K562 (cell line): ENCODE results near the gene ARL5C. TPM values are rescaled to one million over a fixed set of nuclear protein-coding genes. Genes with fewer than 3 reads are reported as not detected.

Source experiments
- ATAC-seq: fragments of 200-7000 bp; cut with Tn5 transposase; 3 replicates; pipeline ENCODE4 v1.9.1; 2020; ENCODE audit warnings: moderate library complexity
- BruUV-seq: library from RNA; stranded (reverse); fragments of 400-500 nt; replicated peaks from 2 replicates; lab custom pipeline; 2021; lab: Mats Ljungman, UMichigan
- CTCF ChIA-PET: fragments of 300-600 bp; formaldehyde crosslinking; extraction: SDS; loops from one replicate; lab custom pipeline; 2021; ENCODE audit warnings: low intra/inter-chr PET ratio; lab: Yijun Ruan, JAX
- POLR2A ChIA-PET: fragments of 300-600, 350-650 bp; sonication (Branson Sonifier 250); formaldehyde crosslinking; extraction: SDS; loops from one replicate; lab custom pipeline; 2021; ENCODE audit warnings: antibody characterized with exemption, inconsistent platforms; lab: Yijun Ruan, JAX
- DNase-seq, 4 experiments: peaks; one replicate each; pipeline versions ENCODE4 v3.0.0 to v3.0.0-alpha.2; 2011 to 2018; ENCODE audit warnings: low spot score in 3 of 4, mixed read lengths in 3 of 4; ENCODE audit errors: extremely low read depth in 1 of 4
- FAIRE-seq: peaks from 2 replicates; lab custom pipeline; 2011; peaks lifted over from hg19 to GRCh38; lab: Jason Lieb, UNC
- H2AFZ ChIP-seq: 2 replicates; pipeline ENCODE4 v1.6.0; 2011; ENCODE audit warnings: low read depth, low read length, control low read depth, inconsistent platforms
- H3K27ac ChIP-seq: fragments of 200-600 bp; 3 replicates; pipeline ENCODE4 v1.8.0; 2011; ENCODE audit warnings: low read depth, mild to moderate bottlenecking, control low read depth, inconsistent platforms, low read length, moderate library complexity, mixed read lengths; ENCODE audit errors: extremely low read depth
- H3K27me3 ChIP-seq, 2 experiments: fragments of 300-600 bp in 1 of 2; 2 replicates in 1 of 2; 3 replicates in 1 of 2; pipeline versions ENCODE4 v1.6.0 to v1.8.0; 2011; ENCODE audit warnings: inconsistent platforms in 2 of 2, low read length in 2 of 2, mild to moderate bottlenecking in 1 of 2, mixed read lengths in 1 of 2, moderate library complexity in 1 of 2; ENCODE audit not compliant: control insufficient read depth in 2 of 2, insufficient read depth in 2 of 2
- H3K36me3 ChIP-seq: fragments of 300-600 bp; 3 replicates; pipeline ENCODE4 v1.8.0; 2011; ENCODE audit warnings: mild to moderate bottlenecking, low read length, inconsistent platforms; ENCODE audit not compliant: control insufficient read depth, insufficient read depth
- H3K4me1 ChIP-seq, 2 experiments: fragments of 200-600 bp in 1 of 2; replicated peaks in 1 of 2; 2 replicates in 1 of 2; 3 replicates in 1 of 2; pipeline versions ENCODE4 v1.5.1 to v1.8.0; 2011; ENCODE audit warnings: inconsistent platforms in 2 of 2, low read length in 2 of 2, mild to moderate bottlenecking in 1 of 2, mixed read lengths in 1 of 2, moderate library complexity in 1 of 2; ENCODE audit not compliant: control insufficient read depth in 2 of 2, insufficient read depth in 2 of 2
- H3K4me2 ChIP-seq: 2 replicates; pipeline ENCODE4 v1.6.1; 2011; ENCODE audit warnings: low read length, control low read depth, inconsistent platforms, mixed read lengths; ENCODE audit not compliant: insufficient read depth
- H3K4me3 ChIP-seq: fragments of 200-600 bp; sonication (generic), shearing (Covaris generic); 2 replicates; pipeline ENCODE4 v1.5.1; 2016; ENCODE audit warnings: control low read depth, inconsistent platforms
- H3K79me2 ChIP-seq: fragments of 200-600 bp; 3 replicates; pipeline ENCODE4 v1.8.0; 2011; ENCODE audit warnings: low read length, inconsistent platforms; ENCODE audit not compliant: control insufficient read depth, insufficient read depth
- H3K9ac ChIP-seq, 2 experiments: 2 replicates each; pipeline versions ENCODE4 v1.6.0 to v1.6.1; 2011; ENCODE audit warnings: low read depth in 2 of 2, low read length in 2 of 2, control low read depth in 1 of 2, inconsistent platforms in 1 of 2, mild to moderate bottlenecking in 1 of 2, mixed read lengths in 1 of 2; ENCODE audit not compliant: insufficient read depth in 1 of 2
- H3K9me1 ChIP-seq: one replicate; pipeline ENCODE4 v1.6.0; 2011; ENCODE audit warnings: inconsistent platforms, mild to moderate bottlenecking, low read length, moderate library complexity; ENCODE audit not compliant: control insufficient read depth, insufficient read depth
- H3K9me3 ChIP-seq: replicated peaks from 2 replicates; pipeline ENCODE4 v1.5.1; 2011; ENCODE audit warnings: low read depth, low read length, inconsistent platforms; ENCODE audit not compliant: control insufficient read depth, insufficient read depth
- H4K20me1 ChIP-seq: replicated peaks from 2 replicates; pipeline ENCODE4 v1.6.1; 2011; ENCODE audit warnings: low read length, inconsistent platforms, mixed read lengths; ENCODE audit not compliant: control insufficient read depth, insufficient read depth
- BACH1 ChIP-seq: fragments of 200-800 bp; sonication (Bioruptor generic); IDR thresholded peaks from 2 replicates; pipeline ENCODE4 v1.6.1; 2016; ENCODE audit warnings: missing genetic modification characterization, missing compliant biosample characterization
- CEBPB ChIP-seq: fragments of 450-650 bp; IDR thresholded peaks from 2 replicates; pipeline ENCODE4 v1.6.1; 2016; ENCODE audit warnings: missing genetic modification characterization, missing compliant biosample characterization
- COPS2 ChIP-seq: fragments of 450-650 bp; conservative IDR thresholded peaks from 2 replicates; pipeline ENCODE4 v1.6.1; 2016; ENCODE audit warnings: mild to moderate bottlenecking, moderate library complexity
- DPF2 ChIP-seq: fragments of 450-650 bp; IDR thresholded peaks from 2 replicates; pipeline ENCODE4 v1.6.1; 2016
- FOSL1 ChIP-seq: fragments of 200-800 bp; sonication (Bioruptor generic); conservative IDR thresholded peaks from 2 replicates; pipeline ENCODE4 v1.6.1; 2016; ENCODE audit warnings: missing genetic modification characterization, missing compliant biosample characterization
- GATAD2B ChIP-seq: fragments of 450-650 bp; IDR thresholded peaks from 2 replicates; pipeline ENCODE4 v1.6.1; 2017; ENCODE audit warnings: mild to moderate bottlenecking, borderline replicate concordance
- KLF10 ChIP-seq: fragments of 250-450 bp; sonication (Bioruptor Pico); IDR thresholded peaks from 2 replicates; pipeline ENCODE4 v1.6.1; 2021; ENCODE audit warnings: matching md5 sums
- MAFG ChIP-seq: fragments of 450-650 bp; conservative IDR thresholded peaks from 2 replicates; pipeline ENCODE4 v1.6.1; 2016; ENCODE audit warnings: missing genetic modification characterization, missing compliant biosample characterization
- MAFK ChIP-seq: IDR thresholded peaks from 2 replicates; pipeline ENCODE4 v1.6.1; 2011; ENCODE audit warnings: low read length, improper control_type of control experiment
- NFE2 ChIP-seq: IDR thresholded peaks from 2 replicates; pipeline ENCODE4 v1.6.1; 2014; ENCODE audit warnings: antibody characterized with exemption, low read depth
- NR3C1 ChIP-seq: sonication (generic); formaldehyde crosslinking; IDR thresholded peaks from 2 replicates; pipeline ENCODE4 v1.8.1; 2022; ENCODE audit warnings: missing genetic modification reagents
- OTX1 ChIP-seq: fragments of 450-650 bp; formaldehyde crosslinking; IDR thresholded peaks from 2 replicates; pipeline ENCODE4 v1.4.0; 2022; ENCODE audit warnings: mild to moderate bottlenecking
- TOE1 ChIP-seq, 2 experiments: fragments of 450-650 bp in 1 of 2; sonication (generic) in 1 of 2; formaldehyde crosslinking in 1 of 2; IDR thresholded peaks; 2 replicates each; pipeline versions ENCODE4 v1.7.1 to v1.8.0; 2016 to 2022; ENCODE audit warnings: borderline replicate concordance in 2 of 2, mild to moderate bottlenecking in 2 of 2, antibody characterized with exemption in 1 of 2, inconsistent platforms in 1 of 2, low read depth in 1 of 2, missing genetic modification reagents in 1 of 2, moderate library complexity in 1 of 2
- ZNF316 ChIP-seq: fragments of 450-650 bp; IDR thresholded peaks from 2 replicates; pipeline ENCODE4 v1.6.1; 2016
- WGBS: fragments of 100-300 bp; shearing (Covaris generic); methylation state at CpG from one replicate; pipeline ENCODE4 v1.1.6; 2016; ENCODE audit warnings: low coverage, mixed read lengths; ENCODE audit not compliant: insufficient coverage; ENCODE audit errors: missing lambda C conversion rate; 5-methylcytosine and 5-hydroxymethylcytosine counted together
- in situ Hi-C: fragments of 300-500 bp; cut with MboI; formaldehyde crosslinking; loops from 4 replicates; pipeline ENCODE4 v1.15.0; 2018; ENCODE audit warnings: inconsistent platforms, mixed read lengths
- intact Hi-C: fragments of 100-400 bp; cut with micrococcal nuclease; formaldehyde crosslinking; loops from 2 replicates; pipeline ENCODE4 v1.14.2; 2022
- polyA plus RNA-seq, 8 experiments: library from polyadenylated mRNA; depleted of rRNA in 4 of 8; stranded (reverse) in 5 of 8; unstranded in 3 of 8; fragments of >200 nt; fragmentation: Nextera tagmentation in 2 of 8; fragmentation: Illumina TruSeq in 1 of 8; extraction: Ambion mirVana in 2 of 8; extraction: Trizol in 1 of 8; gene quantifications; 2 replicates each; pipeline versions ENCODE4 v1.2.1 to v1.2.3, GENCODE V29; 2011 to 2014; ENCODE audit warnings: inconsistent platforms in 1 of 8, missing spikeins in 1 of 8
- total RNA-seq, 7 experiments: library from RNA; depleted of rRNA in 6 of 7; stranded (reverse); fragments of >200 nt in 6 of 7; fragmentation: Illumina TruSeq in 2 of 7; extraction: Trizol in 2 of 7; gene quantifications; 2 replicates each; pipeline versions ENCODE4 v1.2.1 to v1.2.3, GENCODE V29; 2011 to 2021; ENCODE audit warnings: low replicate concordance in 1 of 7
- TF ChIP-seq, protein P1 (sequence below), 2 experiments: fragments of 150-350 bp in 1 of 2; IDR thresholded peaks; 2 replicates each; pipeline ENCODE4 v1.6.1; 2012 to 2016; ENCODE audit warnings: low read depth in 2 of 2, low read length in 2 of 2, mild to moderate bottlenecking in 1 of 2, moderate library complexity in 1 of 2
- TF ChIP-seq, protein P2 (sequence below): sonication (generic); formaldehyde crosslinking; IDR thresholded peaks from 2 replicates; pipeline ENCODE4 v1.8.1; 2023; ENCODE audit warnings: mild to moderate bottlenecking, missing genetic modification reagents
- TF ChIP-seq, protein P3 (sequence below), 2 experiments: fragments of 450-650 bp in 1 of 2; sonication (generic) in 1 of 2; formaldehyde crosslinking in 1 of 2; IDR thresholded peaks in 1 of 2; conservative IDR thresholded peaks in 1 of 2; 2 replicates each; pipeline versions ENCODE4 v1.6.1 to v1.8.1; 2016 to 2023; ENCODE audit warnings: mild to moderate bottlenecking in 2 of 2, moderate library complexity in 2 of 2, inconsistent platforms in 1 of 2, missing genetic modification reagents in 1 of 2

The ARL5C gene
- total and polyA plus RNA-seq, 9 of the 15 experiments (the other 6 are each of a cell fraction or from before 2014, with no cell fraction given): not detected

DNA sequence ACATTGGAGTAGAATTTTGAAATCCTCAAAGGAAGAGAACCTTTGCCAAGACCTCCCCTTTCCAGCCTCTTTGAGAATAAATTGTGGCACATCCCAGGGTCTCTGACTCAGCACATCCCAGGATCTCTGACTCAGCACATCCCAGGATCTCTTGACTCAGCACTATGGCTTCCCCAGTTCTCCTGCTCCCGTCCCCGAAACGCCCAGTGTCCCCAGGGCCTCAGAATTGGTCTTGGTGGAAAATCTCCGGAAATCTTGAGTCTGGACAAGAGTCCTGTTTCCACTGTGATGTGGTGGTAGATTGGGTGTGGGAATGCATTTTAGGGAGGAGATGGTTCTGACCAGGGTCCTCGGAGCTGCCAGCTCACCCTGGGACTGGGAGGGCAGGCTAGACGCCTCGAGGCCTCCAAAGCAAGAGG lies 33.8 kb downstream of the ARL5C start:
- no peaks in the 10 kb centered on the region for H3K79me2 ChIP-seq
- no peak overlapping the region for H2AFZ ChIP-seq
- peak; percentile 49; the same call in 1 of the 3 replicates for ATAC-seq
- 11% methylated on average over 4 of the region's 7 CpGs for WGBS
- peak in 3 of 4 experiments; percentile 28 to 68 (median 67) for DNase-seq
- H3K4me2 ChIP-seq: no peak overlapping the region; the same call in 1 of the 2 replicates
- no peak overlapping the region for H3K9ac ChIP-seq
- H3K9me3 ChIP-seq: no peaks in the 10 kb centered on the region
- no TSS peak for BruUV-seq
- in situ Hi-C loops: no loop called here
- no peak overlapping the region for H3K4me3 ChIP-seq
- H3K4me1 ChIP-seq: peaks cover 5 to 9% of the 10 kb centered on the region in 2 experiments; a peak in 3 of 5 replicates
- H3K9me1 ChIP-seq: no peaks in the 10 kb centered on the region
- intact Hi-C loops: no loop called here
- H3K36me3 ChIP-seq: no peaks in the 10 kb centered on the region
- no peaks in the 10 kb centered on the region for H4K20me1 ChIP-seq
- FAIRE-seq: no peak
- H3K27me3 ChIP-seq: peaks cover 7 to 27% of the 10 kb centered on the region in 2 experiments; a peak in 4 of 5 replicates
- no peak overlapping the region for H3K27ac ChIP-seq
- ChIA-PET POLR2A (interaction anchor here (0.6 kb wide), 2 partner anchors 15 to 1720 kb away, joined by 3 to 5 read pairs; no protein-coding TSS in a partner anchor), CTCF (interaction anchor here (0.6 kb wide), 1 partner anchor 153 kb away, joined by 3 read pairs; no protein-coding TSS in a partner anchor)
- TF ChIP-seq MAFK (peak; percentile 96), TOE1 (IDR thresholded peaks at IDR 0.05; ENCODE audit: borderline replicate concordance) (no peak), TOE1 (CRISPR knock-in tag; IDR thresholded peaks at IDR 0.05; ENCODE audit: borderline replicate concordance, low read depth) (no peak), FOSL1 (tag) (peak; percentile 61), OTX1 (CRISPR knock-in tag) (no peak), CEBPB (tag) (no peak), DPF2 (0 out of 2 replicates have a peak, but pooled peaks have one; percentile 18), MAFG (tag) (peak; percentile 98), KLF10 (CRISPR knock-in tag) (no peak), COPS2 (no peak), ZNF316 (peak; percentile 99), NFE2 (peak; percentile 84), BACH1 (tag) (peak; percentile 98), NR3C1 (CRISPR knock-in tag) (no peak), GATAD2B (no peak; the same call in 1 of the 2 replicates)
- TF ChIP-seq, protein P1, sequence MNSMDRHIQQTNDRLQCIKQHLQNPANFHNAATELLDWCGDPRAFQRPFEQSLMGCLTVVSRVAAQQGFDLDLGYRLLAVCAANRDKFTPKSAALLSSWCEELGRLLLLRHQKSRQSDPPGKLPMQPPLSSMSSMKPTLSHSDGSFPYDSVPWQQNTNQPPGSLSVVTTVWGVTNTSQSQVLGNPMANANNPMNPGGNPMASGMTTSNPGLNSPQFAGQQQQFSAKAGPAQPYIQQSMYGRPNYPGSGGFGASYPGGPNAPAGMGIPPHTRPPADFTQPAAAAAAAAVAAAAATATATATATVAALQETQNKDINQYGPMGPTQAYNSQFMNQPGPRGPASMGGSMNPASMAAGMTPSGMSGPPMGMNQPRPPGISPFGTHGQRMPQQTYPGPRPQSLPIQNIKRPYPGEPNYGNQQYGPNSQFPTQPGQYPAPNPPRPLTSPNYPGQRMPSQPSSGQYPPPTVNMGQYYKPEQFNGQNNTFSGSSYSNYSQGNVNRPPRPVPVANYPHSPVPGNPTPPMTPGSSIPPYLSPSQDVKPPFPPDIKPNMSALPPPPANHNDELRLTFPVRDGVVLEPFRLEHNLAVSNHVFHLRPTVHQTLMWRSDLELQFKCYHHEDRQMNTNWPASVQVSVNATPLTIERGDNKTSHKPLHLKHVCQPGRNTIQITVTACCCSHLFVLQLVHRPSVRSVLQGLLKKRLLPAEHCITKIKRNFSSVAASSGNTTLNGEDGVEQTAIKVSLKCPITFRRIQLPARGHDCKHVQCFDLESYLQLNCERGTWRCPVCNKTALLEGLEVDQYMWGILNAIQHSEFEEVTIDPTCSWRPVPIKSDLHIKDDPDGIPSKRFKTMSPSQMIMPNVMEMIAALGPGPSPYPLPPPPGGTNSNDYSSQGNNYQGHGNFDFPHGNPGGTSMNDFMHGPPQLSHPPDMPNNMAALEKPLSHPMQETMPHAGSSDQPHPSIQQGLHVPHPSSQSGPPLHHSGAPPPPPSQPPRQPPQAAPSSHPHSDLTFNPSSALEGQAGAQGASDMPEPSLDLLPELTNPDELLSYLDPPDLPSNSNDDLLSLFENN (IDR thresholded peaks at IDR 0.05; ENCODE audit: low read depth in 2 of 2, low read length in 2 of 2): no peak
- TF ChIP-seq, protein P2, sequence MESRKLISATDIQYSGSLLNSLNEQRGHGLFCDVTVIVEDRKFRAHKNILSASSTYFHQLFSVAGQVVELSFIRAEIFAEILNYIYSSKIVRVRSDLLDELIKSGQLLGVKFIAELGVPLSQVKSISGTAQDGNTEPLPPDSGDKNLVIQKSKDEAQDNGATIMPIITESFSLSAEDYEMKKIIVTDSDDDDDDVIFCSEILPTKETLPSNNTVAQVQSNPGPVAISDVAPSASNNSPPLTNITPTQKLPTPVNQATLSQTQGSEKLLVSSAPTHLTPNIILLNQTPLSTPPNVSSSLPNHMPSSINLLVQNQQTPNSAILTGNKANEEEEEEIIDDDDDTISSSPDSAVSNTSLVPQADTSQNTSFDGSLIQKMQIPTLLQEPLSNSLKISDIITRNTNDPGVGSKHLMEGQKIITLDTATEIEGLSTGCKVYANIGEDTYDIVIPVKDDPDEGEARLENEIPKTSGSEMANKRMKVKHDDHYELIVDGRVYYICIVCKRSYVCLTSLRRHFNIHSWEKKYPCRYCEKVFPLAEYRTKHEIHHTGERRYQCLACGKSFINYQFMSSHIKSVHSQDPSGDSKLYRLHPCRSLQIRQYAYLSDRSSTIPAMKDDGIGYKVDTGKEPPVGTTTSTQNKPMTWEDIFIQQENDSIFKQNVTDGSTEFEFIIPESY (CRISPR knock-in tag): no peak
- TF ChIP-seq, protein P3, sequence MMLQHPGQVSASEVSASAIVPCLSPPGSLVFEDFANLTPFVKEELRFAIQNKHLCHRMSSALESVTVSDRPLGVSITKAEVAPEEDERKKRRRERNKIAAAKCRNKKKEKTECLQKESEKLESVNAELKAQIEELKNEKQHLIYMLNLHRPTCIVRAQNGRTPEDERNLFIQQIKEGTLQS (IDR thresholded peaks at IDR 0.05): peak; percentile 46; the same call in 1 of the 2 replicates
- TF ChIP-seq, protein P3 (CRISPR knock-in tag; conservative IDR thresholded peaks at IDR 0.05): no peak
